Measurements from ENCODE around the gene IL17REL. TPM values are rescaled to one million over a fixed set of nuclear protein-coding genes. Genes with fewer than 3 reads are reported as not detected.

The IL17REL gene
- total RNA-seq, 1 donor from 2014 or later, result not detected

- ATAC-seq (no peak), DNase-seq (ENCODE audit: missing footprints) (no peak)
- intact Hi-C loops (cut with DNase I), result no loop called here
Observed at GRCh38 chr22:50011447-50012210, 936 bp downstream of the IL17REL start.

GRCh38 chr22:50010676-50011446, 1.7 kb downstream of the IL17REL start:
- ATAC-seq (no peak), DNase-seq (ENCODE audit: missing footprints) (no peak)
- intact Hi-C loops (cut with DNase I), result no loop called here

GRCh38 chr22:50009765-50010675, 2.5 kb downstream of the IL17REL start:
- DNase-seq (ENCODE audit: missing footprints) (no peak), ATAC-seq (no peak)
- intact Hi-C loops (cut with DNase I), result no loop called here

GRCh38 chr22:50009251-50009650, 3.3 kb downstream of the IL17REL start:
- no peak for DNase-seq (ENCODE audit: missing footprints)
- intact Hi-C loops (cut with DNase I), result no loop called here
- no peak for ATAC-seq

- ATAC-seq (no peak), DNase-seq (ENCODE audit: missing footprints) (no peak)
- intact Hi-C loops (cut with DNase I), result no loop called here
Observed at GRCh38 chr22:50008151-50009040, 4.2 kb downstream of the IL17REL start.

GRCh38 chr22:50007057-50007511, 5.5 kb downstream of the IL17REL start:
- intact Hi-C loops (cut with DNase I), result no loop called here
- DNase-seq (ENCODE audit: missing footprints), result no peak

GRCh38 chr22:50004918-50005317, 7.6 kb downstream of the IL17REL start:
- no peak for ATAC-seq
- intact Hi-C loops (cut with DNase I), result no loop called here
- DNase-seq (ENCODE audit: missing footprints), result no peak

More at GRCh38 chr22:50007057-50007511, 5.5 kb downstream of the IL17REL start:
- ATAC-seq, result no peak

GRCh38 chr22:50002791-50003190, 9.8 kb downstream of the IL17REL start:
- intact Hi-C loops (cut with DNase I), result no loop called here
- DNase-seq (ENCODE audit: missing footprints) (no peak), ATAC-seq (no peak)

GRCh38 chr22:50001388-50002231, 11.0 kb downstream of the IL17REL start:
- intact Hi-C loops (cut with DNase I), result no loop called here
- DNase-seq (ENCODE audit: missing footprints) (no peak), ATAC-seq (no peak)

GRCh38 chr22:50000587-50001387, 11.8 kb downstream of the IL17REL start:
- intact Hi-C loops (cut with DNase I), result no loop called here
- DNase-seq (ENCODE audit: missing footprints) (no peak), ATAC-seq (no peak)

GRCh38 chr22:49999946-50000586, 12.5 kb downstream of the IL17REL start:
- ATAC-seq, result no peak
- intact Hi-C loops (cut with DNase I), result no loop called here

GRCh38 chr22:49999063-49999945, 13.3 kb downstream of the IL17REL start:
- DNase-seq (ENCODE audit: missing footprints), result no peak

More at GRCh38 chr22:49999946-50000586, 12.5 kb downstream of the IL17REL start:
- DNase-seq (ENCODE audit: missing footprints), result no peak

GRCh38 chr22:49998718-49999062, 13.9 kb downstream of the IL17REL start:
- intact Hi-C loops (cut with DNase I), result no loop called here
- DNase-seq (ENCODE audit: missing footprints) (no peak), ATAC-seq (no peak)

More at GRCh38 chr22:49999063-49999945, 13.3 kb downstream of the IL17REL start:
- intact Hi-C loops (cut with DNase I), result no loop called here
- no peak for ATAC-seq

- ATAC-seq (no peak), DNase-seq (ENCODE audit: missing footprints) (no peak)
- intact Hi-C loops (cut with DNase I), result no loop called here
Observed at GRCh38 chr22:49997932-49998717, 14.4 kb downstream of the IL17REL start.
